K562 (cell line): Measurements from ENCODE around the gene BEST2. TPM values are rescaled to one million over a fixed set of nuclear protein-coding genes. Genes with fewer than 3 reads are reported as not detected.

ENCODE experiments used
- CREM ChIP-seq: IDR thresholded peaks from 2 replicates; pipeline ENCODE4 v1.6.1; 2014; ENCODE audit warnings: antibody characterized with exemption, low read depth
- DNMT1 ChIP-seq: fragments of 450-650 bp; IDR thresholded peaks from 2 replicates; pipeline ENCODE4 v1.6.1; 2016; ENCODE audit warnings: antibody characterized with exemption, mild to moderate bottlenecking
- HEY1 ChIP-seq: fragments of 250-450 bp; sonication (Bioruptor Pico); IDR thresholded peaks from 2 replicates; pipeline ENCODE4 v1.5.0; 2020; ENCODE audit warnings: mild to moderate bottlenecking, moderate library complexity, borderline replicate concordance
- HOMEZ ChIP-seq: fragments of 250-450 bp; sonication (Bioruptor Pico); IDR thresholded peaks from 2 replicates; pipeline ENCODE4 v1.4.0; 2020; ENCODE audit warnings: mild to moderate bottlenecking, moderate library complexity
- NCOR1 ChIP-seq: fragments of 450-650 bp; IDR thresholded peaks from 2 replicates; pipeline ENCODE4 v1.6.1; 2016; ENCODE audit warnings: mild to moderate bottlenecking, moderate library complexity
- RBM15 ChIP-seq: fragments of 200-400 bp; formaldehyde crosslinking; IDR thresholded peaks from 2 replicates; pipeline ENCODE4 v1.6.1; 2018; ENCODE audit warnings: mild to moderate bottlenecking, low read length, moderate library complexity; ENCODE audit not compliant: insufficient read depth
- RNF219 ChIP-seq: fragments of 250-450 bp; sonication (Bioruptor Pico); IDR thresholded peaks from 2 replicates; pipeline ENCODE4 v1.5.0; 2022; ENCODE audit warnings: mild to moderate bottlenecking
- SRSF1 ChIP-seq: fragments of 200-400 bp; formaldehyde crosslinking; IDR thresholded peaks from 2 replicates; pipeline ENCODE4 v1.6.1; 2017; ENCODE audit warnings: mild to moderate bottlenecking, low read depth, low read length, moderate library complexity
- ZFPM2 ChIP-seq: fragments of 250-450 bp; sonication (Bioruptor Pico); IDR thresholded peaks from 2 replicates; pipeline ENCODE4 v1.5.1; 2022; ENCODE audit warnings: mild to moderate bottlenecking
- ZNF655 ChIP-seq: fragments of 250-450 bp; sonication (Bioruptor Pico); IDR thresholded peaks from 2 replicates; pipeline ENCODE4 v1.5.0; 2021
- polyA plus RNA-seq, 8 experiments: library from polyadenylated mRNA; depleted of rRNA in 4 of 8; stranded (reverse) in 5 of 8; unstranded in 3 of 8; fragments of >200 nt; fragmentation: Nextera tagmentation in 2 of 8; fragmentation: Illumina TruSeq in 1 of 8; extraction: Ambion mirVana in 2 of 8; extraction: Trizol in 1 of 8; gene quantifications; 2 replicates each; pipeline versions ENCODE4 v1.2.1 to v1.2.3, GENCODE V29; 2011 to 2014; ENCODE audit warnings: inconsistent platforms in 1 of 8, missing spikeins in 1 of 8
- total RNA-seq, 7 experiments: library from RNA; depleted of rRNA in 6 of 7; stranded (reverse); fragments of >200 nt in 6 of 7; fragmentation: Illumina TruSeq in 2 of 7; extraction: Trizol in 2 of 7; gene quantifications; 2 replicates each; pipeline versions ENCODE4 v1.2.1 to v1.2.3, GENCODE V29; 2011 to 2021; ENCODE audit warnings: low replicate concordance in 1 of 7
- TF ChIP-seq, protein P1 (sequence below): fragments of 250-450 bp; sonication (Bioruptor Pico); IDR thresholded peaks from 2 replicates; pipeline ENCODE4 v1.8.0; 2021; ENCODE audit warnings: mild to moderate bottlenecking, moderate library complexity
- TF ChIP-seq, protein P2 (sequence below): sonication (generic); formaldehyde crosslinking; IDR thresholded peaks from 2 replicates; pipeline ENCODE4 v1.8.0; 2022; ENCODE audit warnings: mild to moderate bottlenecking, missing genetic modification reagents
- TF ChIP-seq, protein P3 (sequence below): IDR thresholded peaks from 3 replicates; pipeline ENCODE4 v1.6.1; 2011; ENCODE audit warnings: borderline replicate concordance, mild to moderate bottlenecking; ENCODE audit not compliant: insufficient read length, insufficient read depth
- TF ChIP-seq, protein P4 (sequence below): fragments of 150-350 bp; IDR thresholded peaks from 2 replicates; pipeline ENCODE4 v1.6.1; 2014; ENCODE audit warnings: low read depth, mild to moderate bottlenecking, low read length, borderline replicate concordance

BEST2 gene
- total and polyA plus RNA-seq, 9 of the 15 experiments (the other 6 are each of a cell fraction or from before 2014, with no cell fraction given) = not detected

- TF ChIP-seq, protein P1, sequence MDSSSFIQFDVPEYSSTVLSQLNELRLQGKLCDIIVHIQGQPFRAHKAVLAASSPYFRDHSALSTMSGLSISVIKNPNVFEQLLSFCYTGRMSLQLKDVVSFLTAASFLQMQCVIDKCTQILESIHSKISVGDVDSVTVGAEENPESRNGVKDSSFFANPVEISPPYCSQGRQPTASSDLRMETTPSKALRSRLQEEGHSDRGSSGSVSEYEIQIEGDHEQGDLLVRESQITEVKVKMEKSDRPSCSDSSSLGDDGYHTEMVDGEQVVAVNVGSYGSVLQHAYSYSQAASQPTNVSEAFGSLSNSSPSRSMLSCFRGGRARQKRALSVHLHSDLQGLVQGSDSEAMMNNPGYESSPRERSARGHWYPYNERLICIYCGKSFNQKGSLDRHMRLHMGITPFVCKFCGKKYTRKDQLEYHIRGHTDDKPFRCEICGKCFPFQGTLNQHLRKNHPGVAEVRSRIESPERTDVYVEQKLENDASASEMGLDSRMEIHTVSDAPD (CRISPR knock-in tag) = no peak
- no peak for TF ChIP-seq RBM15
- TF ChIP-seq DNMT1 = no peak
- no peak for TF ChIP-seq NCOR1
- TF ChIP-seq CREM = peak; percentile 47
- TF ChIP-seq, protein P2, sequence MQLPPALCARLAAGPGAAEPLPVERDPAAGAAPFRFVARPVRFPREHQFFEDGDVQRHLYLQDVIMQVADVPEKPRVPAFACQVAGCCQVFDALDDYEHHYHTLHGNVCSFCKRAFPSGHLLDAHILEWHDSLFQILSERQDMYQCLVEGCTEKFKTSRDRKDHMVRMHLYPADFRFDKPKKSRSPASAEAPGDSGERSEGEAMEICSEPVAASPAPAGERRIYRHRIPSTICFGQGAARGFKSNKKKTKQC (CRISPR knock-in tag) = no peak
- TF ChIP-seq ZNF655 (CRISPR knock-in tag) = no peak
- no peak for TF ChIP-seq ZFPM2 (CRISPR knock-in tag)
- no peak for TF ChIP-seq HEY1 (CRISPR knock-in tag)
- TF ChIP-seq, protein P3, sequence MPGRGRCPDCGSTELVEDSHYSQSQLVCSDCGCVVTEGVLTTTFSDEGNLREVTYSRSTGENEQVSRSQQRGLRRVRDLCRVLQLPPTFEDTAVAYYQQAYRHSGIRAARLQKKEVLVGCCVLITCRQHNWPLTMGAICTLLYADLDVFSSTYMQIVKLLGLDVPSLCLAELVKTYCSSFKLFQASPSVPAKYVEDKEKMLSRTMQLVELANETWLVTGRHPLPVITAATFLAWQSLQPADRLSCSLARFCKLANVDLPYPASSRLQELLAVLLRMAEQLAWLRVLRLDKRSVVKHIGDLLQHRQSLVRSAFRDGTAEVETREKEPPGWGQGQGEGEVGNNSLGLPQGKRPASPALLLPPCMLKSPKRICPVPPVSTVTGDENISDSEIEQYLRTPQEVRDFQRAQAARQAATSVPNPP = no peak
- no peak for TF ChIP-seq RNF219 (CRISPR knock-in tag)
- no peak for TF ChIP-seq SRSF1
- TF ChIP-seq, protein P4, sequence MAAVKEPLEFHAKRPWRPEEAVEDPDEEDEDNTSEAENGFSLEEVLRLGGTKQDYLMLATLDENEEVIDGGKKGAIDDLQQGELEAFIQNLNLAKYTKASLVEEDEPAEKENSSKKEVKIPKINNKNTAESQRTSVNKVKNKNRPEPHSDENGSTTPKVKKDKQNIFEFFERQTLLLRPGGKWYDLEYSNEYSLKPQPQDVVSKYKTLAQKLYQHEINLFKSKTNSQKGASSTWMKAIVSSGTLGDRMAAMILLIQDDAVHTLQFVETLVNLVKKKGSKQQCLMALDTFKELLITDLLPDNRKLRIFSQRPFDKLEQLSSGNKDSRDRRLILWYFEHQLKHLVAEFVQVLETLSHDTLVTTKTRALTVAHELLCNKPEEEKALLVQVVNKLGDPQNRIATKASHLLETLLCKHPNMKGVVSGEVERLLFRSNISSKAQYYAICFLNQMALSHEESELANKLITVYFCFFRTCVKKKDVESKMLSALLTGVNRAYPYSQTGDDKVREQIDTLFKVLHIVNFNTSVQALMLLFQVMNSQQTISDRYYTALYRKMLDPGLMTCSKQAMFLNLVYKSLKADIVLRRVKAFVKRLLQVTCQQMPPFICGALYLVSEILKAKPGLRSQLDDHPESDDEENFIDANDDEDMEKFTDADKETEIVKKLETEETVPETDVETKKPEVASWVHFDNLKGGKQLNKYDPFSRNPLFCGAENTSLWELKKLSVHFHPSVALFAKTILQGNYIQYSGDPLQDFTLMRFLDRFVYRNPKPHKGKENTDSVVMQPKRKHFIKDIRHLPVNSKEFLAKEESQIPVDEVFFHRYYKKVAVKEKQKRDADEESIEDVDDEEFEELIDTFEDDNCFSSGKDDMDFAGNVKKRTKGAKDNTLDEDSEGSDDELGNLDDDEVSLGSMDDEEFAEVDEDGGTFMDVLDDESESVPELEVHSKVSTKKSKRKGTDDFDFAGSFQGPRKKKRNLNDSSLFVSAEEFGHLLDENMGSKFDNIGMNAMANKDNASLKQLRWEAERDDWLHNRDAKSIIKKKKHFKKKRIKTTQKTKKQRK = no peak
- TF ChIP-seq HOMEZ = no peak
These were observed 38.5 kb downstream of the BEST2 start (continued) for GRCh38 chr19:12789904-12790619.
